RWPE1 (cell line): ENCODE measurements around the gene MRC2.

ENCODE experiments used
- CTCF ChIA-PET: fragments of 350-600 bp; sonication (Branson Sonifier 250); formaldehyde crosslinking; extraction: SDS; loops from one replicate; lab custom pipeline; 2021; lab: Yijun Ruan, JAX
- POLR2A ChIA-PET: fragments of 400-600 bp; formaldehyde crosslinking; extraction: SDS; loops from one replicate; lab custom pipeline; 2020; ENCODE audit warnings: antibody characterized with exemption; ENCODE audit not compliant: low non-redundant PET; lab: Yijun Ruan, JAX
- DNase-seq: peaks from one replicate; pipeline ENCODE4 v3.0.0; 2012; ENCODE audit warnings: low spot score
- H3K27ac ChIP-seq: fragments of 450-650 bp; 2 replicates; pipeline ENCODE4 v1.5.1; 2017
- CTCF ChIP-seq: fragments of 450-650 bp; conservative IDR thresholded peaks from 2 replicates; pipeline ENCODE4 v1.5.1; 2017; ENCODE audit warnings: low read depth, mild to moderate bottlenecking

The MRC2 gene

DNA sequence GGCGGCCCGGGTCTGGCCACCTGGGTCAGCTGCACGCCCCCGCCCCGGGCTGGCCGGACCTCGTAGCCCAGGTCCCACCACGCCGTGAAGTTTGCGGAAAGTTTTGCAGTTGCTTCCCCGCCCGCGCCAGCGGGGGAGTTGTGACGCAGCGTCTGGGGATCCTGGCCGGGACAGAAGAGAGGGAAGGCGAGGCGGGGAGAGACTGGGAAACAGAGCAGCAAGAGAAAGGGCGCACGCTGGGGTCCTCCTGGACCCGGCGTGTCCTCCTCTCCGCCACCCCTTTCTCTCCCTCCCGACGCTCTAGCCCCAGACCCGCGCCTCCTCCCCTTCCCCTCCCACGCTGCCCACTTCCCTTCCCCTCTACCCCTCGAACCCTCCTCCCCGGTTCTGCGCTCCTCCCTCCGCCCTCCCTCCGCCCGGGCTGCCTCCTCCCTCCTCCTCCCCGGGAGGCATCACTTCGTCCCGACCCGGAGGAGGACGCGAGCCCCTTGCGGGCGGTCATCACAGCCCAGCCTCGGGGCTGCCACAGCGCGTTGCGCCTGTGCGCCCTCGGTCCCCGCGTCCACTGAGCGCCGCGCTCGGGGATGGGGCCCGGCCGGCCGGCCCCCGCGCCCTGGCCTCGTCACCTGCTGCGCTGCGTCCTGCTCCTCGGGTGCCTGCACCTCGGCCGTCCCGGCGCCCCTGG is at the start of gene MRC2:
MRC2 (plus strand) TSS at position 452 of the 685 bp plus-strand sequence; CDS start at position 585, 133 bp downstream.
- POLR2A ChIA-PET: no interaction called here
- peak within 1 kb of the TSS; percentile 82 for H3K27ac ChIP-seq
- DNase-seq: peak; percentile 65
- TF ChIP-seq CTCF: no peak
- CTCF ChIA-PET: interaction anchor here (0.6 kb wide), 1 partner anchor 771 kb away, joined by 3 read pairs; no protein-coding TSS in a partner anchor

- H3K27ac ChIP-seq: no peak overlapping the region
- TF ChIP-seq CTCF: no peak
- DNase-seq: no peak
- ChIA-PET POLR2A (no interaction called here), CTCF (no interaction called here)
Measured at GRCh38 chr17:62578757-62579487, 48.5 kb upstream of the MRC2 start.

- ChIA-PET POLR2A (no interaction called here), CTCF (no interaction called here)
- DNase-seq: no peak
- no peak for TF ChIP-seq CTCF
- no peak overlapping the region for H3K27ac ChIP-seq
Measured at GRCh38 chr17:62580947-62581346, 46.5 kb upstream of the MRC2 start.

- no peak overlapping the region for H3K27ac ChIP-seq
- ChIA-PET POLR2A (no interaction called here), CTCF (no interaction called here)
- no peak for TF ChIP-seq CTCF
- no peak for DNase-seq
Measured at GRCh38 chr17:62581764-62582163, 45.7 kb upstream of the MRC2 start.

DNA sequence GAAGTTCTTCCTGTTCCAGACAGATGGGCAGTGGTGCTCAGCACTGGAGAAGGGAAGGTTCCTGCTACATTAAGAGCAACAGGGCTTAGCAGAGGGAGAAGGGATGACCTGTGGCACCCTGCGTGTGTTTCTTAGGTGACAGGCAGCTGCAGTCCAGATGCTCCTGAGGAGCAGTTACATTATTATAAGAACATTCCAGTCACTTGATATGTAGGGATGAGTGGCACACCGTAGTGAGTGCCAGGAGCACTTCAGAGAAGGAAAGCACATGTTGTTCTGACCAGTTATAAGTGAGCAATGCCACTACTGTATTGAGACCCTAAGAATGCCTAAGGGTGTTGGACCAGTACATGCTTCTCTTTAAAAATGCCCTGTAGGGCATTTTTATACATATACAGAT is 39.9 kb upstream of the MRC2 start:
- ChIA-PET POLR2A (no interaction called here), CTCF (no interaction called here)
- DNase-seq: no peak
- TF ChIP-seq CTCF: no peak
- no peak overlapping the region for H3K27ac ChIP-seq

GRCh38 chr17:62588109-62588508 is 39.4 kb upstream of the MRC2 start:
- ChIA-PET POLR2A (no interaction called here), CTCF (no interaction called here)
- no peak for TF ChIP-seq CTCF
- no peak overlapping the region for H3K27ac ChIP-seq
- DNase-seq: no peak
